ENCODE data around the gene CCDC51. TPM values are rescaled to one million over a fixed set of nuclear protein-coding genes. Genes with fewer than 3 reads are reported as not detected.

The CCDC51 gene
- total RNA-seq, 1 donor from 2014 or later: 11.4 TPM

DNA sequence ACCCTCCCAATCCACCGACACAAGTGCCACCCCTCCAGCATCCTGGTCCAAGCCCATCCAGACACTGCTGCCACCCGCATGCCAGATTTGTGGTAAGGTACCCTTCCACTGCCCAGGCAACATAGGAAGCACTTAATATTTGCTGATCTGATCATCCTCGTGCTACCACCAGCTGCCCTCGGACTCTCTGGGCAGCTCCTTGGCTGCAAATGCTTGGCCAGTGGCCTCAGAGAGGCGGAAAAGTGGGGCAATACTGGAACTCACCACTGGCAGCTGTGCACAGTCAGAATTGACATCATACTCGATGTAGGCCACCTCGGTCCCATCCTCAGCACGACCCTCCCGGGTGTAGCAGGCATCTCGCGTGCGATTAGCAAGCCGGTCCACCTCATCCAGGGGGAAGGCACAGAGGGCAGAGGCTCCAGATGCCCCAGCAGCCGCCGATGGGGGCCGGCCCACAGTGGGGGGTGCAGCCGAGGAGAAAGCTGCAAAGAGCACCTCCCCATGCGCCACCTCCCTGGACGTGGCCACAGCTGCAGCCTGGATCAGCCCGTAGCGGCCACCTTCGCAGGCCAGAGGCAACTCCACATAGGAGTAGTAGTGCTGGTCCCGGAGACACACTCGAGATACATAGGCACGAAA lies 16.6 kb downstream of the CCDC51 start:
- Histone ChIP-seq H3K27me3 (no peaks in the 10 kb centered on the region), H3K27ac (no peak overlapping the region), H3K4me3 (no peak overlapping the region), H3K9me3 (no peaks in the 10 kb centered on the region), H3K36me3 (peaks cover 13% of the 10 kb centered on the region), H3K4me1 (peaks cover 41% of the 10 kb centered on the region)
- intact Hi-C loops (cut with DNase I): no loop called here
- TF ChIP-seq, protein P1, sequence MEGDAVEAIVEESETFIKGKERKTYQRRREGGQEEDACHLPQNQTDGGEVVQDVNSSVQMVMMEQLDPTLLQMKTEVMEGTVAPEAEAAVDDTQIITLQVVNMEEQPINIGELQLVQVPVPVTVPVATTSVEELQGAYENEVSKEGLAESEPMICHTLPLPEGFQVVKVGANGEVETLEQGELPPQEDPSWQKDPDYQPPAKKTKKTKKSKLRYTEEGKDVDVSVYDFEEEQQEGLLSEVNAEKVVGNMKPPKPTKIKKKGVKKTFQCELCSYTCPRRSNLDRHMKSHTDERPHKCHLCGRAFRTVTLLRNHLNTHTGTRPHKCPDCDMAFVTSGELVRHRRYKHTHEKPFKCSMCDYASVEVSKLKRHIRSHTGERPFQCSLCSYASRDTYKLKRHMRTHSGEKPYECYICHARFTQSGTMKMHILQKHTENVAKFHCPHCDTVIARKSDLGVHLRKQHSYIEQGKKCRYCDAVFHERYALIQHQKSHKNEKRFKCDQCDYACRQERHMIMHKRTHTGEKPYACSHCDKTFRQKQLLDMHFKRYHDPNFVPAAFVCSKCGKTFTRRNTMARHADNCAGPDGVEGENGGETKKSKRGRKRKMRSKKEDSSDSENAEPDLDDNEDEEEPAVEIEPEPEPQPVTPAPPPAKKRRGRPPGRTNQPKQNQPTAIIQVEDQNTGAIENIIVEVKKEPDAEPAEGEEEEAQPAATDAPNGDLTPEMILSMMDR (IDR thresholded peaks at IDR 0.05): no peak
- no peak for ATAC-seq
- no peak for DNase-seq

DNA sequence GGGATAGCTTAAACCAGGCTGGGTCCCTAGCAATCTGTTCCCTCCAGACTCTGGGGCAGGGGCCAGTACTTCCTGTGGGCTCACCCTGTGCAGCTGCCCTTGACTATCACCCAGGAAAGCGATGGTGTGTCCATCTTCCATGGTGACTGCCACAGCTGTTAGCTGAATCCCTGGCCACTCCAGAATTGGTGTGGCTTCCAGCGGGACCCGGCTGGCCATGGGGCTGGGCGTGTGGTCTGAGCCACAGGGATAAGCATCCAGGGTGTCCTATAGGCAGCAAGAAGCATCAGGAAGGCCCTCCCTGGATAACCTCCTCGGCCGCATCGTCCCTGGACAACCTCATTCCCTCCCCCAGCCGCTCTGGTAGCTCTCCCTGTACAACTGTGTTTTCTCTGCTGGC lies 17.2 kb downstream of the CCDC51 start:
- H3K4me3 ChIP-seq: no peak overlapping the region
- TF ChIP-seq, protein P1 (IDR thresholded peaks at IDR 0.05): no peak
- H3K27ac ChIP-seq: no peak overlapping the region
- H3K9me3 ChIP-seq: no peaks in the 10 kb centered on the region
- H3K27me3 ChIP-seq: no peaks in the 10 kb centered on the region
- H3K4me1 ChIP-seq: peaks cover 34% of the 10 kb centered on the region
- intact Hi-C loops (cut with DNase I): no loop called here
- DNase-seq (no peak), ATAC-seq (no peak)
- peaks cover 15% of the 10 kb centered on the region for H3K36me3 ChIP-seq

DNA sequence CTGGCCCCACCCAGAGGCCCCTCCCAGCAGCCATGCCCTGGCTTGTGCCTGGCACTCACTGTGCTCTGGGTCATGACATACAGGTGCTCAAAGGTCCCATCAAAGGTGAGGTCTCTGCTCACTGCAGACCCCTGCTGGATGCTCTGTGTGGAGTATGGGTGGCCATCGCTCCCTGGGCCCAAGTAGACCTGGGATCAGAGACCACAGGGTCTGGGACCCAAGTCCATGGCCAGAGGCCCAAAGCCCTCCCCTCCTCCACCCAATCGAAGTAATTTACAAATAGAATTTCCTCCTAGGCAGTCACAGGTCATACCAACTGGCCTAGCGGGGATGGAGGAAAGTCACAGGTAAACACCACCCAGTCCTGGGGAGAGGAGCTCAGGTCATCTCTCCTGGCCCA lies 17.6 kb downstream of the CCDC51 start:
- Histone ChIP-seq H3K27ac (no peak overlapping the region), H3K36me3 (peaks cover 19% of the 10 kb centered on the region), H3K4me1 (peaks cover 30% of the 10 kb centered on the region), H3K4me3 (no peak overlapping the region), H3K27me3 (no peaks in the 10 kb centered on the region), H3K9me3 (no peaks in the 10 kb centered on the region)
- TF ChIP-seq, protein P1 (IDR thresholded peaks at IDR 0.05): no peak
- no peak for DNase-seq
- ATAC-seq: no peak
- intact Hi-C loops (cut with DNase I): no loop called here

DNA sequence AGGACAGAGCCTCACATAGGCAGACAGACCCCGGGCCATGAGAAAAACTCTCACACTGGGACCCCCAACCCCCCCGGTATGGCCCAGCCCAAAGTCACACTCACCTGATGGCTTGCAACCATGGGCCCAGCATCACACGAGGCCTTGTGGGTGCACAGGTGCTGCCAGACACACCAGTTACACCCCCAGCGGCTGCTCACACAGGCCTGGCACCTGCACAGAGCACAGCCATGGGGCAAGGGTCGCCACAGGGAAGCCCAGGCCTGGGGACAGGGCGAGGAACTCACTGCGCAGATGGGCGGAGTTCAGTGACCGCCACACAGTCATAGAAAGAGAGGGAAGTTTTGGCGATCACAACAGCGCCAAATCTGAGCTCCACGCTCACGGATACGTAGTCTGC lies 19.4 kb downstream of the CCDC51 start:
- Histone ChIP-seq H3K27me3 (no peaks in the 10 kb centered on the region), H3K4me1 (peaks cover 15% of the 10 kb centered on the region), H3K9me3 (no peaks in the 10 kb centered on the region), H3K27ac (no peak overlapping the region), H3K36me3 (peaks cover 19% of the 10 kb centered on the region), H3K4me3 (no peak overlapping the region)
- intact Hi-C loops (cut with DNase I): no loop called here
- TF ChIP-seq, protein P1 (IDR thresholded peaks at IDR 0.05): no peak
- no peak for ATAC-seq
- DNase-seq: no peak

DNA sequence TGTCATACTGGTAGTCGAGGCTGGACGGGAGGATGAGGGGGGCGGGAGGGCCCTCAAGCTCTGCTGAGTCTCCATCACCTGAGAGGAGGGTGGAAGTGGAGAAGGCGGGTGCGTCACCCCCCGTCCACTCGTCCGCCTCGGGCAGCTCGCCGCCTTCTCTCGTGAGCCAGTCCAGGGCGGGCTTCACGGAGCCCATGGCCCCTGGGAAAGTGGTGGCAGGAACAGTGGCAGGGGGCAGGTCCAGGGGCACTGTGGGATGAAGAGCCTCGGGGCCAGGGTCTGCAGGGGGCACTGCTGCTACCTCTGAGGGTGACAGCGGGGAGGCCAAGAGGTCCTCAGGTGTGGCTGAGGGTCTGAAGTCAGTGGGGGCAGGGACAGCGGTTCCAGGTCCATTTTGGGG lies 20.3 kb downstream of the CCDC51 start:
- TF ChIP-seq, protein P1 (IDR thresholded peaks at IDR 0.05): no peak
- Histone ChIP-seq H3K36me3 (peaks cover 19% of the 10 kb centered on the region), H3K9me3 (no peaks in the 10 kb centered on the region), H3K27me3 (no peaks in the 10 kb centered on the region), H3K4me3 (no peak overlapping the region), H3K4me1 (peaks cover 8% of the 10 kb centered on the region), H3K27ac (no peak overlapping the region)
- intact Hi-C loops (cut with DNase I): no loop called here
- no peak for ATAC-seq
- DNase-seq: no peak

DNA sequence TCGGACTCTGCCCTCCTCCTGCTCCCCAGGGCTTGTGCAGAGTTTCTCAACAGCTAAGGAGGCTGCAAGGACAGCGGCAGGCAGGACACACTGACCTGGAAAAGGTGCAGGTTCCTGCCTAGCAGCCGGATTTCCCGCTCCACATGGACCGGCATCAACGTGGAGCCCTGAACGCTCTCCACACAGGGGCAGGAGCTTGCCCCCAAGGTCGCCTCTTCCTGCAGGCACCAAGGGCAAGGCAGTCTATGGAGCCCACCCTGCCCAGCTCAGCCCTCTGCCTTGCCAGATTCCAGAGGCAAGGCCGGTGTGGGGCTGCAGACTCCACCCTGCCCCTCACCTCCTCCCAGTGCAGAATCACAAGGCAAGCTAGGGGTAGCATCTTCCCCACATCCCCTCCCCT lies 20.8 kb downstream of the CCDC51 start:
- intact Hi-C loops (cut with DNase I): no loop called here
- Histone ChIP-seq H3K36me3 (peaks cover 19% of the 10 kb centered on the region), H3K9me3 (no peaks in the 10 kb centered on the region), H3K4me3 (no peak overlapping the region), H3K4me1 (peaks cover 8% of the 10 kb centered on the region), H3K27me3 (no peaks in the 10 kb centered on the region), H3K27ac (no peak overlapping the region)
- ATAC-seq: no peak
- TF ChIP-seq, protein P1 (IDR thresholded peaks at IDR 0.05): no peak
- DNase-seq: no peak
